IPS-18c (cell line): Measurements from ENCODE around the gene ARID1B.
"Not testable (repeated sequence)": the region's sequence is repeated elsewhere in the genome, so short reads cannot be mapped to it uniquely, and the experiment has no call there.

ENCODE experiments used
- H3K4me3 ChIP-seq: 2 replicates; pipeline ENCODE4 v1.7.0; 2013; ENCODE audit warnings: low read depth, mild to moderate bottlenecking, low read length, moderate library complexity; ENCODE audit not compliant: insufficient read depth
- H3K9me3 ChIP-seq: one replicate; pipeline ENCODE4 v1.6.1; 2013; ENCODE audit warnings: mild to moderate bottlenecking, low read length, moderate library complexity; ENCODE audit not compliant: control insufficient read depth, insufficient read depth

Gene ARID1B

GRCh38 chr6:157147054-157148026, 370.2 kb downstream of the ARID1B start:
- H3K9me3 ChIP-seq, H3K4me3 ChIP-seq: not testable (repeated sequence)

- no peak overlapping the region for H3K4me3 ChIP-seq
- no peaks in the 10 kb centered on the region for H3K9me3 ChIP-seq
Observed at GRCh38 chr6:157148391-157149323, 371.5 kb downstream of the ARID1B start.

GRCh38 chr6:157150076-157150475, 372.9 kb downstream of the ARID1B start:
- H3K4me3 ChIP-seq, result no peak overlapping the region
- no peaks in the 10 kb centered on the region for H3K9me3 ChIP-seq

- Histone ChIP-seq H3K4me3 (no peak overlapping the region), H3K9me3 (no peaks in the 10 kb centered on the region)
Observed at GRCh38 chr6:157151029-157151428, 373.9 kb downstream of the ARID1B start.

GRCh38 chr6:157151989-157152388, 374.8 kb downstream of the ARID1B start:
- H3K4me3 ChIP-seq, result no peak overlapping the region
- no peaks in the 10 kb centered on the region for H3K9me3 ChIP-seq

- H3K9me3 ChIP-seq, result no peaks in the 10 kb centered on the region
Observed at GRCh38 chr6:157152556-157152955, 375.4 kb downstream of the ARID1B start.

GRCh38 chr6:157155804-157156203, 378.6 kb downstream of the ARID1B start:
- no peak overlapping the region for H3K4me3 ChIP-seq
- H3K9me3 ChIP-seq, result no peaks in the 10 kb centered on the region

More at GRCh38 chr6:157152556-157152955, 375.4 kb downstream of the ARID1B start:
- H3K4me3 ChIP-seq, result no peak overlapping the region

GRCh38 chr6:157157258-157157657, 380.1 kb downstream of the ARID1B start:
- no peaks in the 10 kb centered on the region for H3K9me3 ChIP-seq
- no peak overlapping the region for H3K4me3 ChIP-seq

GRCh38 chr6:157158456-157158855, 381.3 kb downstream of the ARID1B start:
- no peak overlapping the region for H3K4me3 ChIP-seq
- H3K9me3 ChIP-seq, result no peaks in the 10 kb centered on the region

- Histone ChIP-seq H3K4me3 (no peak overlapping the region), H3K9me3 (no peaks in the 10 kb centered on the region)
Observed at GRCh38 chr6:157158897-157159296, 381.7 kb downstream of the ARID1B start.

- no peak overlapping the region for H3K4me3 ChIP-seq
- no peaks in the 10 kb centered on the region for H3K9me3 ChIP-seq
Observed at GRCh38 chr6:157159348-157159747, 382.2 kb downstream of the ARID1B start.

GRCh38 chr6:157161912-157162311, 384.7 kb downstream of the ARID1B start:
- Histone ChIP-seq H3K4me3 (no peak overlapping the region), H3K9me3 (no peaks in the 10 kb centered on the region)

- H3K4me3 ChIP-seq, result no peak overlapping the region
- H3K9me3 ChIP-seq, result no peaks in the 10 kb centered on the region
Observed at GRCh38 chr6:157162766-157163433, 385.7 kb downstream of the ARID1B start.

- H3K4me3 ChIP-seq, result no peak overlapping the region
Observed at GRCh38 chr6:157163434-157164159, 386.4 kb downstream of the ARID1B start.

GRCh38 chr6:157164972-157165371, 387.8 kb downstream of the ARID1B start:
- Histone ChIP-seq H3K9me3 (no peaks in the 10 kb centered on the region), H3K4me3 (no peak overlapping the region)

More at GRCh38 chr6:157163434-157164159, 386.4 kb downstream of the ARID1B start:
- H3K9me3 ChIP-seq, result no peaks in the 10 kb centered on the region

- no peaks in the 10 kb centered on the region for H3K9me3 ChIP-seq
- no peak overlapping the region for H3K4me3 ChIP-seq
Observed at GRCh38 chr6:157166784-157167183, 389.6 kb downstream of the ARID1B start.

- no peaks in the 10 kb centered on the region for H3K9me3 ChIP-seq
- H3K4me3 ChIP-seq, result no peak overlapping the region
Observed at GRCh38 chr6:157167837-157168236, 390.7 kb downstream of the ARID1B start.
